ENCODE results near the gene ARID1B. TPM values are rescaled to one million over a fixed set of nuclear protein-coding genes. Genes with fewer than 3 reads are reported as not detected.

The ARID1B gene
- total and polyA plus RNA-seq, 9 of the 15 experiments (the other 6 are each of a cell fraction or from before 2014, with no cell fraction given) = 12.5 to 50.5 (median 25.8) TPM

DNA sequence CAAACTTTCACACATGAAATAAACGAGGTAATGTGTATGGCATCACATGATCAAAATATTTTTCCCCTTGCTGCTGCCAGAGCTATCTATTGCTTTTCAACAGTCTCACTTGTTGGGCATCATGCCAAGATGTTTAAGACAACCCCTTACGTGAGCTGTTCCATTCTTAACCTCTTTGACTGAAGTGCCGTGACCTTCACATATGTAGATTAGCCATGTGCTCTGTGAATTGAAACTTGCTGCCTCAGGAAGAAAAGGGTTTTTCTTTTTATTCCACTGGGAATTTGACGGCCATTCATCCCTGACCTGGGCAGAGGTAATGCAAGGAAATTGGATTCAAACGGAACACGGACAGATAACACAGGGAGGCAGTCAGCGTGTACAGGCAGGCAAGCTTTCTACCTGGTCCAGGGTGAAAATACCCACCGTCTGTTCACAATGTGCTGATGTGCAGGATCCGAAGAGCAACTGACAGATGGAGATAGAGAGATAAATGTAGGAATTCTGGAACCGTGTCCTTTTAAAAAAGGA is 14.2 kb downstream of the ARID1B start (continued):
- TF ChIP-seq, protein P1, sequence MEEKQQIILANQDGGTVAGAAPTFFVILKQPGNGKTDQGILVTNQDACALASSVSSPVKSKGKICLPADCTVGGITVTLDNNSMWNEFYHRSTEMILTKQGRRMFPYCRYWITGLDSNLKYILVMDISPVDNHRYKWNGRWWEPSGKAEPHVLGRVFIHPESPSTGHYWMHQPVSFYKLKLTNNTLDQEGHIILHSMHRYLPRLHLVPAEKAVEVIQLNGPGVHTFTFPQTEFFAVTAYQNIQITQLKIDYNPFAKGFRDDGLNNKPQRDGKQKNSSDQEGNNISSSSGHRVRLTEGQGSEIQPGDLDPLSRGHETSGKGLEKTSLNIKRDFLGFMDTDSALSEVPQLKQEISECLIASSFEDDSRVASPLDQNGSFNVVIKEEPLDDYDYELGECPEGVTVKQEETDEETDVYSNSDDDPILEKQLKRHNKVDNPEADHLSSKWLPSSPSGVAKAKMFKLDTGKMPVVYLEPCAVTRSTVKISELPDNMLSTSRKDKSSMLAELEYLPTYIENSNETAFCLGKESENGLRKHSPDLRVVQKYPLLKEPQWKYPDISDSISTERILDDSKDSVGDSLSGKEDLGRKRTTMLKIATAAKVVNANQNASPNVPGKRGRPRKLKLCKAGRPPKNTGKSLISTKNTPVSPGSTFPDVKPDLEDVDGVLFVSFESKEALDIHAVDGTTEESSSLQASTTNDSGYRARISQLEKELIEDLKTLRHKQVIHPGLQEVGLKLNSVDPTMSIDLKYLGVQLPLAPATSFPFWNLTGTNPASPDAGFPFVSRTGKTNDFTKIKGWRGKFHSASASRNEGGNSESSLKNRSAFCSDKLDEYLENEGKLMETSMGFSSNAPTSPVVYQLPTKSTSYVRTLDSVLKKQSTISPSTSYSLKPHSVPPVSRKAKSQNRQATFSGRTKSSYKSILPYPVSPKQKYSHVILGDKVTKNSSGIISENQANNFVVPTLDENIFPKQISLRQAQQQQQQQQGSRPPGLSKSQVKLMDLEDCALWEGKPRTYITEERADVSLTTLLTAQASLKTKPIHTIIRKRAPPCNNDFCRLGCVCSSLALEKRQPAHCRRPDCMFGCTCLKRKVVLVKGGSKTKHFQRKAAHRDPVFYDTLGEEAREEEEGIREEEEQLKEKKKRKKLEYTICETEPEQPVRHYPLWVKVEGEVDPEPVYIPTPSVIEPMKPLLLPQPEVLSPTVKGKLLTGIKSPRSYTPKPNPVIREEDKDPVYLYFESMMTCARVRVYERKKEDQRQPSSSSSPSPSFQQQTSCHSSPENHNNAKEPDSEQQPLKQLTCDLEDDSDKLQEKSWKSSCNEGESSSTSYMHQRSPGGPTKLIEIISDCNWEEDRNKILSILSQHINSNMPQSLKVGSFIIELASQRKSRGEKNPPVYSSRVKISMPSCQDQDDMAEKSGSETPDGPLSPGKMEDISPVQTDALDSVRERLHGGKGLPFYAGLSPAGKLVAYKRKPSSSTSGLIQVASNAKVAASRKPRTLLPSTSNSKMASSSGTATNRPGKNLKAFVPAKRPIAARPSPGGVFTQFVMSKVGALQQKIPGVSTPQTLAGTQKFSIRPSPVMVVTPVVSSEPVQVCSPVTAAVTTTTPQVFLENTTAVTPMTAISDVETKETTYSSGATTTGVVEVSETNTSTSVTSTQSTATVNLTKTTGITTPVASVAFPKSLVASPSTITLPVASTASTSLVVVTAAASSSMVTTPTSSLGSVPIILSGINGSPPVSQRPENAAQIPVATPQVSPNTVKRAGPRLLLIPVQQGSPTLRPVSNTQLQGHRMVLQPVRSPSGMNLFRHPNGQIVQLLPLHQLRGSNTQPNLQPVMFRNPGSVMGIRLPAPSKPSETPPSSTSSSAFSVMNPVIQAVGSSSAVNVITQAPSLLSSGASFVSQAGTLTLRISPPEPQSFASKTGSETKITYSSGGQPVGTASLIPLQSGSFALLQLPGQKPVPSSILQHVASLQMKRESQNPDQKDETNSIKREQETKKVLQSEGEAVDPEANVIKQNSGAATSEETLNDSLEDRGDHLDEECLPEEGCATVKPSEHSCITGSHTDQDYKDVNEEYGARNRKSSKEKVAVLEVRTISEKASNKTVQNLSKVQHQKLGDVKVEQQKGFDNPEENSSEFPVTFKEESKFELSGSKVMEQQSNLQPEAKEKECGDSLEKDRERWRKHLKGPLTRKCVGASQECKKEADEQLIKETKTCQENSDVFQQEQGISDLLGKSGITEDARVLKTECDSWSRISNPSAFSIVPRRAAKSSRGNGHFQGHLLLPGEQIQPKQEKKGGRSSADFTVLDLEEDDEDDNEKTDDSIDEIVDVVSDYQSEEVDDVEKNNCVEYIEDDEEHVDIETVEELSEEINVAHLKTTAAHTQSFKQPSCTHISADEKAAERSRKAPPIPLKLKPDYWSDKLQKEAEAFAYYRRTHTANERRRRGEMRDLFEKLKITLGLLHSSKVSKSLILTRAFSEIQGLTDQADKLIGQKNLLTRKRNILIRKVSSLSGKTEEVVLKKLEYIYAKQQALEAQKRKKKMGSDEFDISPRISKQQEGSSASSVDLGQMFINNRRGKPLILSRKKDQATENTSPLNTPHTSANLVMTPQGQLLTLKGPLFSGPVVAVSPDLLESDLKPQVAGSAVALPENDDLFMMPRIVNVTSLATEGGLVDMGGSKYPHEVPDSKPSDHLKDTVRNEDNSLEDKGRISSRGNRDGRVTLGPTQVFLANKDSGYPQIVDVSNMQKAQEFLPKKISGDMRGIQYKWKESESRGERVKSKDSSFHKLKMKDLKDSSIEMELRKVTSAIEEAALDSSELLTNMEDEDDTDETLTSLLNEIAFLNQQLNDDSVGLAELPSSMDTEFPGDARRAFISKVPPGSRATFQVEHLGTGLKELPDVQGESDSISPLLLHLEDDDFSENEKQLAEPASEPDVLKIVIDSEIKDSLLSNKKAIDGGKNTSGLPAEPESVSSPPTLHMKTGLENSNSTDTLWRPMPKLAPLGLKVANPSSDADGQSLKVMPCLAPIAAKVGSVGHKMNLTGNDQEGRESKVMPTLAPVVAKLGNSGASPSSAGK (IDR thresholded peaks at IDR 0.05) = 0 out of 2 replicates have a peak, but pooled peaks have one; percentile 9
- TF ChIP-seq SMC3 (conservative IDR thresholded peaks at IDR 0.05; ENCODE audit: insufficient read depth, low read depth, low read length) = no peak
- TF ChIP-seq NR3C1 (CRISPR knock-in tag; IDR thresholded peaks at IDR 0.05) = no peak
- no peak for TF ChIP-seq PML (IDR thresholded peaks at IDR 0.05; ENCODE audit: low read length)
- TF ChIP-seq, protein P2, sequence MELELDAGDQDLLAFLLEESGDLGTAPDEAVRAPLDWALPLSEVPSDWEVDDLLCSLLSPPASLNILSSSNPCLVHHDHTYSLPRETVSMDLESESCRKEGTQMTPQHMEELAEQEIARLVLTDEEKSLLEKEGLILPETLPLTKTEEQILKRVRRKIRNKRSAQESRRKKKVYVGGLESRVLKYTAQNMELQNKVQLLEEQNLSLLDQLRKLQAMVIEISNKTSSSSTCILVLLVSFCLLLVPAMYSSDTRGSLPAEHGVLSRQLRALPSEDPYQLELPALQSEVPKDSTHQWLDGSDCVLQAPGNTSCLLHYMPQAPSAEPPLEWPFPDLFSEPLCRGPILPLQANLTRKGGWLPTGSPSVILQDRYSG (tag; conservative IDR thresholded peaks at IDR 0.05; ENCODE audit: low read depth) = no peak
- no peak for TF ChIP-seq NCOA2 (IDR thresholded peaks at IDR 0.05; ENCODE audit: partially characterized antibody in 2 of 2)
- peak; percentile 96 for TF ChIP-seq NFIC (IDR thresholded peaks at IDR 0.05)
- peak; percentile 48 for TF ChIP-seq C11orf30 (IDR thresholded peaks at IDR 0.05; ENCODE audit: low read depth)
- TF ChIP-seq BHLHE40 (IDR thresholded peaks at IDR 0.05; ENCODE audit: low read length) = peak; percentile 27; the same call in 1 of the 2 replicates
- TF ChIP-seq, protein P3, sequence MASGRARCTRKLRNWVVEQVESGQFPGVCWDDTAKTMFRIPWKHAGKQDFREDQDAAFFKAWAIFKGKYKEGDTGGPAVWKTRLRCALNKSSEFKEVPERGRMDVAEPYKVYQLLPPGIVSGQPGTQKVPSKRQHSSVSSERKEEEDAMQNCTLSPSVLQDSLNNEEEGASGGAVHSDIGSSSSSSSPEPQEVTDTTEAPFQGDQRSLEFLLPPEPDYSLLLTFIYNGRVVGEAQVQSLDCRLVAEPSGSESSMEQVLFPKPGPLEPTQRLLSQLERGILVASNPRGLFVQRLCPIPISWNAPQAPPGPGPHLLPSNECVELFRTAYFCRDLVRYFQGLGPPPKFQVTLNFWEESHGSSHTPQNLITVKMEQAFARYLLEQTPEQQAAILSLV (tag; IDR thresholded peaks at IDR 0.05) = no peak
- TF ChIP-seq, protein P4, sequence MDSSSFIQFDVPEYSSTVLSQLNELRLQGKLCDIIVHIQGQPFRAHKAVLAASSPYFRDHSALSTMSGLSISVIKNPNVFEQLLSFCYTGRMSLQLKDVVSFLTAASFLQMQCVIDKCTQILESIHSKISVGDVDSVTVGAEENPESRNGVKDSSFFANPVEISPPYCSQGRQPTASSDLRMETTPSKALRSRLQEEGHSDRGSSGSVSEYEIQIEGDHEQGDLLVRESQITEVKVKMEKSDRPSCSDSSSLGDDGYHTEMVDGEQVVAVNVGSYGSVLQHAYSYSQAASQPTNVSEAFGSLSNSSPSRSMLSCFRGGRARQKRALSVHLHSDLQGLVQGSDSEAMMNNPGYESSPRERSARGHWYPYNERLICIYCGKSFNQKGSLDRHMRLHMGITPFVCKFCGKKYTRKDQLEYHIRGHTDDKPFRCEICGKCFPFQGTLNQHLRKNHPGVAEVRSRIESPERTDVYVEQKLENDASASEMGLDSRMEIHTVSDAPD (CRISPR knock-in tag; IDR thresholded peaks at IDR 0.05) = no peak
